Heart left ventricle (tissue), 16 donors: ENCODE measurements around the gene DCAF4. TPM values are rescaled to one million over a fixed set of nuclear protein-coding genes. Genes with fewer than 3 reads are reported as not detected.
A peak's percentile ranks its signal among the peaks of the same experiment; 100 is the strongest.
"Not testable (repeated sequence)": the region's sequence is repeated elsewhere in the genome, so short reads cannot be mapped to it uniquely, and the experiment has no call there.

Source experiments
- ATAC-seq, 4 donors: fragments of 200-7000 bp; cut with Tn5 transposase; one replicate each; pipeline ENCODE4 v1.9.1; 2020 to 2022; ENCODE audit warnings: moderate library complexity in 4 of 4, mild to moderate bottlenecking in 3 of 4, moderate number of reproducible peaks in 1 of 4
- DNase-seq, 5 donors: peaks; one replicate each; pipeline ENCODE4 v3.0.0-alpha.2; 2020
- H3K27ac ChIP-seq, 12 donors: fragments of 200-600 bp; sonication (generic) in 4 of 12; one replicate each; pipeline versions ENCODE4 v1.5.0 to v1.8.0; 2016 to 2022; ENCODE audit warnings: mild to moderate bottlenecking in 2 of 12
- H3K27me3 ChIP-seq, 9 donors: fragments of 200-600 bp; sonication (generic) in 2 of 9; one replicate each; pipeline versions ENCODE4 v1.5.1 to v1.8.0; 2016 to 2022; ENCODE audit warnings: mild to moderate bottlenecking in 3 of 9
- H3K36me3 ChIP-seq, 9 donors: fragments of 200-600 bp; sonication (generic) in 2 of 9; one replicate each; pipeline versions ENCODE4 v1.5.0 to v1.8.0; 2018 to 2022; ENCODE audit warnings: mild to moderate bottlenecking in 2 of 9
- H3K4me1 ChIP-seq, 12 donors: fragments of 200-600 bp; sonication (generic) in 4 of 12; one replicate each; pipeline versions ENCODE4 v1.5.0 to v1.8.0; 2016 to 2022; ENCODE audit warnings: mild to moderate bottlenecking in 3 of 12
- H3K4me3 ChIP-seq, 12 donors: fragments of 200-600 bp; sonication (generic) in 4 of 12; one replicate each; pipeline versions ENCODE4 v1.5.0 to v1.8.0; 2017 to 2022; ENCODE audit warnings: mild to moderate bottlenecking in 9 of 12, moderate library complexity in 4 of 12
- H3K9me3 ChIP-seq, 12 donors: fragments of 200-600 bp; sonication (generic) in 4 of 12; one replicate each; pipeline versions ENCODE4 v1.5.0 to v1.8.0; 2016 to 2022; ENCODE audit warnings: mild to moderate bottlenecking in 1 of 12
- POLR2A ChIP-seq, 2 donors: fragments of 450-650 bp; IDR thresholded peaks; one replicate each; pipeline ENCODE4 v1.6.1; 2017; ENCODE audit warnings: antibody characterized with exemption in 2 of 2, mild to moderate bottlenecking in 2 of 2, moderate library complexity in 2 of 2
- WGBS, 4 donors: extraction: QIAGEN DNeasy Blood & Tissue Kit in 2 of 4; methylation state at CpG; one replicate each; pipeline versions ENCODE4 v1.1.5 to v1.1.7; 2013 to 2018; 5-methylcytosine and 5-hydroxymethylcytosine counted together
- intact Hi-C, 10 donors: fragments of 100-400 bp; cut with DNase I; formaldehyde crosslinking; loops; one replicate each; pipeline versions ENCODE4 v1.11.1 to v1.14.2; 2022
- polyA plus RNA-seq, 2 donors: library from polyadenylated mRNA; stranded (reverse); fragments of 200-250 nt; gene quantifications; one replicate each; pipeline ENCODE4 v1.2.3, GENCODE V29; 2013
- total RNA-seq, 9 donors: library from RNA; depleted of rRNA in 2 of 9; stranded (reverse); fragments of >200 nt in 2 of 9; fragmentation: NEBNext Ultra II Directional in 3 of 9; extraction: Animal tissue kit (Norgen Biotek cat#: 25700) in 3 of 9; gene quantifications; one replicate each; pipeline versions ENCODE4 v1.1.0 to v1.2.4, GENCODE V29; 2016 to 2023
- TF ChIP-seq, protein P1 (sequence below), 12 donors: fragments of 200-600 bp; sonication (generic) in 4 of 12; IDR thresholded peaks; one replicate each; pipeline versions ENCODE4 v1.5.0 to v1.8.0; 2018 to 2022; ENCODE audit warnings: antibody characterized with exemption in 12 of 12, mild to moderate bottlenecking in 5 of 12
- donor health status: ischemic (EF 13 %, LVEDD 7.1; RV severe dilation, severe dysfunction).
- donor health status: healthy with polysubstance abuse.
- donor health status: DM: no; HTN: yes; CAD: no.
- donor health status: DM: no; HTN: no; CAD: no.
- donor health status: ischemic (EF 25% LVEDD 6.9; RV normal size, moderate dysfunction).
- donor health status: ischemic (EF 25% LVEDD 5.7; RV mildly dilated, moderate dysfunction).
- donor health status: healthy.
- donor health status: DM: yes; HTN: yes; CAD: no.
- donor health status: ischemic (EF 35%, LVEDD 5.7; RV mildly dilated, moderate dysfunction).
- donor health status: nonischemic (EF 11% LVEDD 7.7; RV severe dilation, severe dysfunction).
- donor health status: DM: yes; HTN: yes; CAD: no.
- donor health status: PGD.
- donor health status: ischemic (EF 29% LVEDD 5.4; RV normal size, mild dysfunction).
- donor health status: nonischemic (EF 23%, LVEDD 6.1; RV moderate dilation, normal function).

DCAF4 gene
- total and polyA plus RNA-seq, 11 donors, result 2.4 to 13.1 (median 8.6) TPM

DNA sequence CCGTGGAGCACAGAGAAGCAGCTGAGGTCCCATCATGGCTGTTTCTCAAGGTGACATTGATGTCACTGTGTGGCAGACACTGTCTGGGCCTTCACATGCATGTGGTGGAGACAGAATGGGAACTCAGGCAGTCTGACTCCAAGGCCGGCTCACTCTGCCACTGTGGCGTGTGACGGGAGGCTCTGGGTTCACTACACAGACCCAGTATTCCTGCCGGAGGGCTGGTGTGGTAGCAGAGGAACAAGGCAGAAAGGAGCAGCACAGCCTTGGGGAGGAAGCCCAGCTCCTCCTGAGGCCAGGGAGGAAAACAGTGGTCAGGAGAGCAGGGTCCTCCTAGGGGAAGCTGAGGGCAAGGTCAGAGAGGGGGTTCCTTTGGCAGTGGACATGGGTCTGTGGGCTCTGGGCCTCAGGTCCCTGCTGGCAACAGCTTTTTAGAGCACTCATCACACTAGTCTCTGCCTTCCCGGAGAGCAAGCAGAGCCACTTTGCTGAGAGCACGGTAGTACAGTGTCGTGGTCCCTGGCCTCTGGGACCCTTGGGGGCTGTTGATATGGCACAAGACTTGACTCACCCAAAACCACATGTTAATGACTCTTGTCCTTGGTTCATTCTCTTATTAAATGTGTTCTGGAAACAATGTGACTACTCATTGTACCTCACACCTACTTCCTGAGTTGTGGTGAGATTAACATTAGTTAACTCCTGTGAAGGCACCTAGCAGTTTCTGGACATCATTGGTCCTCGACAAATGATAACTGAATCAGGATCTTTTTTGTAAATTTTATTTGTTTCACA lies 21.3 kb downstream of the DCAF4 start:
- peaks cover 0 to 57% (median 24%) of the 10 kb centered on the region in 9 donors for H3K36me3 ChIP-seq
- WGBS, 4 donors, result 91 to 94% (median 92%) methylated on average over 8 to 9 of the region's 9 CpGs
- ATAC-seq, result no peak
- no peak for DNase-seq
- H3K27me3 ChIP-seq, result no peaks in the 10 kb centered on the region
- no peaks in the 10 kb centered on the region for H3K4me1 ChIP-seq
- H3K4me3 ChIP-seq, result no peak overlapping the region
- TF ChIP-seq, protein P1, sequence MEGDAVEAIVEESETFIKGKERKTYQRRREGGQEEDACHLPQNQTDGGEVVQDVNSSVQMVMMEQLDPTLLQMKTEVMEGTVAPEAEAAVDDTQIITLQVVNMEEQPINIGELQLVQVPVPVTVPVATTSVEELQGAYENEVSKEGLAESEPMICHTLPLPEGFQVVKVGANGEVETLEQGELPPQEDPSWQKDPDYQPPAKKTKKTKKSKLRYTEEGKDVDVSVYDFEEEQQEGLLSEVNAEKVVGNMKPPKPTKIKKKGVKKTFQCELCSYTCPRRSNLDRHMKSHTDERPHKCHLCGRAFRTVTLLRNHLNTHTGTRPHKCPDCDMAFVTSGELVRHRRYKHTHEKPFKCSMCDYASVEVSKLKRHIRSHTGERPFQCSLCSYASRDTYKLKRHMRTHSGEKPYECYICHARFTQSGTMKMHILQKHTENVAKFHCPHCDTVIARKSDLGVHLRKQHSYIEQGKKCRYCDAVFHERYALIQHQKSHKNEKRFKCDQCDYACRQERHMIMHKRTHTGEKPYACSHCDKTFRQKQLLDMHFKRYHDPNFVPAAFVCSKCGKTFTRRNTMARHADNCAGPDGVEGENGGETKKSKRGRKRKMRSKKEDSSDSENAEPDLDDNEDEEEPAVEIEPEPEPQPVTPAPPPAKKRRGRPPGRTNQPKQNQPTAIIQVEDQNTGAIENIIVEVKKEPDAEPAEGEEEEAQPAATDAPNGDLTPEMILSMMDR (IDR thresholded peaks at IDR 0.05), result no peak
- TF ChIP-seq POLR2A (IDR thresholded peaks at IDR 0.05), result no peak
- H3K9me3 ChIP-seq, result no peaks in the 10 kb centered on the region
- intact Hi-C loops, result loop anchor here (1.0 to 5.0 kb wide), 4 partner anchors 430 to 433 kb away; no protein-coding TSS in a partner anchor
- no peak overlapping the region for H3K27ac ChIP-seq

DNA sequence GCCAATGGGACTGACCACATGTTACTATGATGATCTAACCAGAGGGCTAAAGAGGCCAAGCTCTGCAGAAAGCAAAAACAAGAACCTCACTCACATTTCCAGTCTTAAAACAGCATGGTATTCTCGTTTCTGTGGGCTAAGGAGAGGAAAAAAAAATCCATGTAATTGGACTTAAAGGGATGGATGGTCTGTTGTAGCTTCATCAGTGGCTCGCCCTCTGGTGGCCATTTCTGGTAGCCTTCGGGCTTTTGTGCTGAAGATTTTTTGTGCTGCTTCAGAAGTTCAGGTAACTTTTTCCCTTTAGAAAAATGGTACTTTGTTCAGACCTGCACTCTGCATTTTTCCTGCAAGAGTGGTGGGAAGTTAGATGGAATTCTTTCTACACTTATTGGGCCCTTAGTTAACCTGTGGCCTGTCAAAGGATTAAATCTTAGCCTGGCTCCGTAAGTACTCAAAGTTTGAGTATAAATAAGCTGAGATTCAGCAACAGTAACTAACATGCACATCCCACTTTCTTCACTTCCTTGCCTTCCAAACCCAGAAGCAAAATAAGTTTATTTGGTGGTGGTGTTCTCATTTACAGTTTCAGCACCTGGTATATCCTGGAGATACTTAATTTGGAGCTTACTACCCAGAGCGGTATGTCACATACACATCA lies 22.3 kb downstream of the DCAF4 start:
- Histone ChIP-seq H3K27ac (no peak overlapping the region), H3K27me3 (no peaks in the 10 kb centered on the region), H3K4me1 (no peaks in the 10 kb centered on the region), H3K36me3 (peaks cover 0 to 53% (median 14%) of the 10 kb centered on the region in 9 donors), H3K9me3 (no peaks in the 10 kb centered on the region), H3K4me3 (no peak overlapping the region)
- TF ChIP-seq POLR2A (IDR thresholded peaks at IDR 0.05), result no peak
- TF ChIP-seq, protein P1 (IDR thresholded peaks at IDR 0.05), result peak; percentile 71 to 94 (median 88)
- ATAC-seq (peak in 2 of 4 donors; percentile 30 to 61), DNase-seq (peak in 3 of 5 donors; percentile 32 to 64 (median 50))
- WGBS, 4 donors, result 40 to 44% (median 42%) methylated on average over 5 of the region's 5 CpGs
- intact Hi-C loops, result loop anchor here in 9 of 10 donors (1.0 to 5.0 kb wide), 4 partner anchors 431 to 434 kb away; no protein-coding TSS in a partner anchor

DNA sequence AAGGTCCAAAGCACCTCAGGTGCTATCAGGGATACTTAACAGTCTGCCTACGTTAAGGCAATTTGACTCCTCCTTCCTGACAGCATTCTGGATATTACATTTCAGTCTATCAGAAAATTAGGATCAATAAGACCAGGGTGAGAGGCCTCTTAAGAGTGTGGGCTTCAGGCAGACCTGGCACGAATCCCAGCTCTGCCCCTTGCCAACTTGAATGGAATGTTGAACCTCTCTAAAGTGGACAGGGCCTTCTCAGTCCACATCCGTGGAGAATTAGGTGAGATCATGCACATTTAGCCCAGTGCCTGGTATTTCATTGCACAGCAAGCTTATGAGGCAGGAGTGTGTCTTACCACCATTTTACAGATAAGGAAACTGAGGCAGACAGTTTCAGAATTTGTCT lies 25.9 kb downstream of the DCAF4 start:
- Histone ChIP-seq H3K4me3 (no peak overlapping the region), H3K36me3 (peaks cover 0 to 58% (median 28%) of the 10 kb centered on the region in 9 donors), H3K27ac (no peak overlapping the region), H3K9me3 (no peaks in the 10 kb centered on the region), H3K4me1 (no peaks in the 10 kb centered on the region), H3K27me3 (no peaks in the 10 kb centered on the region)
- no peak for ATAC-seq
- 60 to 73% (median 66%) methylated on average over 3 of the region's 3 CpGs for WGBS, 4 donors
- no peak for TF ChIP-seq POLR2A (IDR thresholded peaks at IDR 0.05)
- TF ChIP-seq, protein P1 (IDR thresholded peaks at IDR 0.05), result no peak
- DNase-seq, result no peak
- intact Hi-C loops, result no loop called here

DNA sequence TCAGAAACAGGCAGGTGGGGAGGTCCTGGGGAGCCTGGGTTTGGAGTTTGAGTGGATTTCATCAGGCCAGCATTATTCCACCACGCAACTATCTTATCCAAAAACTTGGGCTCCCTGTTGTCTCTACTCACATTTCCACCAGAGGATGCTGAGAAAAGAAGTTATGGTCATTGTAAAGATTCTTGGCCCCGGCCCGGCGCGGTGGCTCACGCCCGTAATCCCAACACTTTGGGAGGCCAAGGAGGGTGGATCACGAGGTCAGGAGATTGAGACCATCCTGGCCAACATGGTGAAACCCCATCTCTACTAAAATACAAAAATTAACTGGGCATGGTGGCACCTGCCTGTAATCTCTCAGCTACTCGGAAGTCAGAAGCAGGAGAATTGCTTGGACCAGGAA lies 30.5 kb downstream of the DCAF4 start:
- intact Hi-C loops, H3K27me3 ChIP-seq, H3K4me3 ChIP-seq, H3K9me3 ChIP-seq, H3K4me1 ChIP-seq, H3K27ac ChIP-seq, ATAC-seq, DNase-seq: not testable (repeated sequence)
- H3K36me3 ChIP-seq, result peaks cover 0 to 84% (median 51%) of the 10 kb centered on the region in 9 donors
- WGBS, 4 donors, result 92 to 96% (median 94%) methylated on average over 9 of the region's 9 CpGs
